PC-9 (cell line): Measurements from ENCODE around the gene FAM111B. TPM values are rescaled to one million over a fixed set of nuclear protein-coding genes. Genes with fewer than 3 reads are reported as not detected.

Experiments used
- BruUV-seq: library from RNA; stranded (reverse); fragments of 400-500 nt; replicated peaks from 2 replicates; lab custom pipeline; 2021; lab: Mats Ljungman, UMichigan
- CTCF ChIA-PET: fragments of 300-600 bp; sonication (Branson Sonifier 250); formaldehyde crosslinking; loops from one replicate; lab custom pipeline; 2022; ENCODE audit warnings: antibody characterized with exemption; lab: Charles Lee
- POLR2A ChIA-PET: fragments of 300-600 bp; sonication (Branson Sonifier 250); formaldehyde crosslinking; loops from one replicate; lab custom pipeline; 2022; ENCODE audit warnings: antibody characterized with exemption; ENCODE audit not compliant: unreplicated experiment; lab: Charles Lee
- DNase-seq, 2 experiments: peaks; one replicate each; pipeline versions ENCODE4 v3.0.0 to v3.0.0-alpha.2; 2015 to 2022; ENCODE audit warnings: mixed read lengths in 1 of 2
- H2AFZ ChIP-seq: fragments of 200-600 bp; sonication (generic); 2 replicates; pipeline ENCODE4 v1.8.1; 2017; ENCODE audit warnings: antibody characterized with exemption
- H3F3A ChIP-seq: fragments of 200-600 bp; sonication (generic); 2 replicates; pipeline ENCODE4 v1.8.1; 2017; ENCODE audit warnings: antibody characterized with exemption, mild to moderate bottlenecking, low read depth; ENCODE audit not compliant: insufficient read depth
- H3K27ac ChIP-seq: fragments of 200-600 bp; sonication (generic); 2 replicates; pipeline ENCODE4 v1.6.1; 2016; ENCODE audit warnings: mixed run types
- H3K27me3 ChIP-seq: fragments of 200-600 bp; sonication (generic); 2 replicates; pipeline ENCODE4 v1.6.1; 2016; ENCODE audit warnings: low read depth, mixed run types; ENCODE audit not compliant: insufficient read depth
- H3K36me3 ChIP-seq: fragments of 200-600 bp; sonication (generic); 2 replicates; pipeline ENCODE4 v1.6.1; 2016; ENCODE audit warnings: low read depth, mixed run types
- H3K4me1 ChIP-seq: fragments of 200-600 bp; sonication (generic); replicated peaks from 2 replicates; pipeline ENCODE4 v1.6.1; 2016; ENCODE audit warnings: mixed run types; ENCODE audit not compliant: insufficient read depth
- H3K4me2 ChIP-seq: fragments of 200-600 bp; sonication (generic); 2 replicates; pipeline ENCODE4 v1.6.1; 2017; ENCODE audit warnings: mixed run types
- H3K4me3 ChIP-seq: fragments of 200-600 bp; sonication (generic); 2 replicates; pipeline ENCODE4 v1.6.1; 2016; ENCODE audit warnings: mixed run types
- H3K79me2 ChIP-seq: fragments of 200-600 bp; sonication (generic); 2 replicates; pipeline ENCODE4 v1.6.1; 2017; ENCODE audit warnings: low read depth, mixed run types
- H3K9me2 ChIP-seq: fragments of 200-600 bp; sonication (generic); 2 replicates; pipeline ENCODE4 v1.8.1; 2017; ENCODE audit warnings: mild to moderate bottlenecking; ENCODE audit not compliant: insufficient read depth
- H3K9me3 ChIP-seq: fragments of 200-600 bp; sonication (generic); 2 replicates; pipeline ENCODE4 v1.8.1; 2016; ENCODE audit warnings: low read depth; ENCODE audit not compliant: insufficient read depth
- H4K20me1 ChIP-seq: fragments of 200-600 bp; sonication (generic); 2 replicates; pipeline ENCODE4 v1.8.1; 2017; ENCODE audit not compliant: insufficient read depth
- CTCF ChIP-seq: fragments of 200-600 bp; sonication (generic); conservative IDR thresholded peaks from 2 replicates; pipeline ENCODE4 v1.6.1; 2017; ENCODE audit warnings: mixed run types, antibody characterized with exemption, mild to moderate bottlenecking, moderate library complexity
- EZH2 ChIP-seq: fragments of 200-600 bp; sonication (generic); IDR thresholded peaks from 2 replicates; pipeline ENCODE4 v1.8.0; 2017; ENCODE audit warnings: antibody characterized with exemption, low read depth
- intact Hi-C: fragments of 100-400 bp; cut with micrococcal nuclease; formaldehyde crosslinking; loops from one replicate; pipeline ENCODE4 v1.10.0; 2022; ENCODE audit not compliant: unreplicated experiment
- total RNA-seq: library from RNA; stranded (reverse); gene quantifications from 2 replicates; pipeline ENCODE4 v1.2.3, GENCODE V29; 2021

Gene FAM111B
- total RNA-seq, 1 experiment from 2014 or later = 12.0 TPM

- Histone ChIP-seq H3K36me3 (peaks cover 10% of the 10 kb centered on the region), H3K9me3 (no peaks in the 10 kb centered on the region)
These were observed 44.7 kb downstream of the FAM111B start for GRCh38 chr11:59151761-59152160.

GRCh38 chr11:59152312-59152951 lies 45.4 kb downstream of the FAM111B start:
- POLR2A ChIA-PET = no interaction called here
- DNase-seq = no peak
- H3K27ac ChIP-seq = no peak overlapping the region
- H3K4me2 ChIP-seq = no peak overlapping the region
- H3K9me2 ChIP-seq = no peaks in the 10 kb centered on the region
- intact Hi-C loops = no loop called here
- TF ChIP-seq CTCF = no peak
- TF ChIP-seq EZH2 = no peak
- CTCF ChIA-PET = no interaction called here
- peaks cover 10% of the 10 kb centered on the region for H3K36me3 ChIP-seq
- no peaks in the 10 kb centered on the region for H3F3A ChIP-seq
- H3K4me3 ChIP-seq = no peak overlapping the region
- H3K4me1 ChIP-seq = no peaks in the 10 kb centered on the region
- no peaks in the 10 kb centered on the region for H3K27me3 ChIP-seq
- H3K9me3 ChIP-seq = no peaks in the 10 kb centered on the region
- H3K79me2 ChIP-seq = no peaks in the 10 kb centered on the region
- no peak overlapping the region for H2AFZ ChIP-seq
- H4K20me1 ChIP-seq = no peaks in the 10 kb centered on the region
- no TSS peak for BruUV-seq

More at GRCh38 chr11:59151761-59152160, 44.7 kb downstream of the FAM111B start:
- ChIA-PET CTCF (no interaction called here), POLR2A (no interaction called here)
- no TSS peak for BruUV-seq
- intact Hi-C loops = no loop called here
- Histone ChIP-seq H3K4me2 (no peak overlapping the region), H2AFZ (no peak overlapping the region), H3K27ac (no peak overlapping the region), H3K4me1 (no peaks in the 10 kb centered on the region), H3K27me3 (no peaks in the 10 kb centered on the region), H3K4me3 (no peak overlapping the region), H3F3A (no peaks in the 10 kb centered on the region), H3K79me2 (no peaks in the 10 kb centered on the region), H4K20me1 (no peaks in the 10 kb centered on the region), H3K9me2 (no peaks in the 10 kb centered on the region; the same call in 1 of the 2 replicates)
- no peak for TF ChIP-seq EZH2
- no peak for TF ChIP-seq CTCF
- DNase-seq = no peak

GRCh38 chr11:59154610-59155009 lies 47.6 kb downstream of the FAM111B start:
- Histone ChIP-seq H2AFZ (no peak overlapping the region), H3K79me2 (no peaks in the 10 kb centered on the region), H3K27ac (no peak overlapping the region), H3K4me2 (no peak overlapping the region), H3K4me1 (no peaks in the 10 kb centered on the region), H3K9me3 (no peaks in the 10 kb centered on the region), H4K20me1 (no peaks in the 10 kb centered on the region), H3K36me3 (peaks cover 7% of the 10 kb centered on the region; the same call in 1 of the 2 replicates), H3K4me3 (no peak overlapping the region), H3F3A (no peaks in the 10 kb centered on the region), H3K9me2 (no peaks in the 10 kb centered on the region), H3K27me3 (no peaks in the 10 kb centered on the region)
- DNase-seq = no peak
- ChIA-PET POLR2A (no interaction called here), CTCF (interaction anchor here (0.6 kb wide), 1 partner anchor 14 kb away, joined by 3 read pairs; no protein-coding TSS in a partner anchor)
- TF ChIP-seq CTCF = no peak
- TF ChIP-seq EZH2 = no peak
- BruUV-seq = no TSS peak
- intact Hi-C loops = no loop called here
